Nucleus accumbens (tissue), 56 donors: ENCODE data around the gene UBE2E1.

Source experiments
- DNase-seq, 56 donors: peaks; one replicate each; lab custom pipeline; 2025; lab: John Stamatoyannopoulos, UW

UBE2E1 gene

DNA sequence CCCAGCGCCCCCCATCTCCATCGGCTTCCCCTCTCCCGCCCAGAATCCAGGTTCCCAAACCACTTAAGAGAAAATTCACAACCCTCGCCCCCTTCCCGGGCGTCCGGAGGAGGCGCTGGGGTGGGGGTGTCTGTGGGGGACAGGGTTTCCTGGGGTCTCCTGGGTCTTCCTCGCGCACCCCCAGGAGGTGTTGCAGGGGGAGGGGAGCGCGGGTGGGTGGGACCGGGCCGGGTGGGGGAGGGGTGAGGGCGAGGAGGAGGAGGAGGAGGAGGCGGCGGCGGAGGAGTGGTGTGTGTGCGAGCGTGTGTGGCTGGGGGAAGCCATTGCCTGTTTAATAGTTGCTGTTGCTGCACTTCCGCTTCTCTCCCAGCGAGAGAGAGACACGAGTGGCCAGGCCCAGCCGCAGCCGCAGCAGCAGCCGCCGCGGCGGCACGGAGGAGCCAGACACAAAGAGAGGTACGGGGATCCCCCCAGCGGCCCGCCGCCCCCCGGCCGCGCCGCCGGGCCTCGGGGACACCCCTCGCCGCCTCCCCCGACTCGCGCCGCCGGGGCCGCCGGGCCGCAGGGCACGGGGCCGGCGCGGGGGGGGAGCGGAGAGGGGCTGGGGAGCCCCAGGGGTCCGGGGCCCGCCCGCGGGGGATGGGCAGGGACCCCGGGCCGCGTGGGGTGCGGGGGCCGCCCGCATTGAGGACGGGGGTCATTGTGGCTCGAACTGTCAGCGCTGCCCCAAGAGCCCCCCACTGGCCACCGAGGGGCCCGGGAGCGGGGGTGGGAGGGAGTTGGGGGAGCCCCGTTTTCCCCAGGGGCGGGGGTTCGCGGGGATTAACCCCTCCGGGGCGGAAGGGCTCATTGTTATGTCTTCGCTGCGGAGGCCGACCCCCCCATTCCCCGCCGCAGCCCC lies at the start of gene UBE2E1:
UBE2E1 (plus strand) TSS at position 323 of the 901 bp plus-strand sequence. CDS start 1,315 bp downstream, outside the sequence.
- peak in 52 of 56 donors; percentile 7 to 77 (median 52) for DNase-seq

DNA sequence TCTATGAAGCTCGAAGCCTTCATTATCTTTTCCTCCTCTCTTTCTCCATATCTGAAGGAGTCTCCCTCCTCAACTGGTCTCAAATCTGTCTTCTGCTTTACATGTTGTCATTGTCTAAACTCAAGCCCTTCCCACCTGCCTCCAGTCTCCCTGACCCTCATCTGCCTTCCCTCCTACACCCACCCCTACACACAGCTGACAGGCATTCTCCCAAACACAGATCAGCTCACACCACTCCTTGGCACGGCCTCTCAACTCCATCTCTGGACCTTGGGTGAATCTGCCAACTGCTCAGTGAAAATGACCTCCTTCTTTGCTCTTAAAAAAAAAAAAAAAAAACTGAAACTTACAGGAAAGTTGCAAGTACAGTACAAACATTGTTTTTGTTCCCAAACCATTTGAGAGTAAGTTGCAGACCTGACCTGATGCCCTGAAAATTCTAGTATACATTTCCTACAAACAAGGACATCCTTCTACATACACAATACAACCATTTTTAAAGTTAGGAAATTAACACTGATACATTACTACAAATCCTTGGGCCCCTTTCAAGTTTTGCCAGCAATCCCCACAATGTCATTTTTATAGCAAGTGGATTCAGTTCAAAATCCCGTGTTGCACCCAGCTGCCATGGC lies 49.4 kb upstream of the UBE2E1 start:
- DNase-seq: no peak

GRCh38 chr3:23758253-23758838 lies 47.4 kb upstream of the UBE2E1 start:
- no peak for DNase-seq

- DNase-seq: no peak
Measured at GRCh38 chr3:23760325-23760724, 45.4 kb upstream of the UBE2E1 start.

GRCh38 chr3:23760871-23761373 lies 44.8 kb upstream of the UBE2E1 start:
- DNase-seq: no peak

DNA sequence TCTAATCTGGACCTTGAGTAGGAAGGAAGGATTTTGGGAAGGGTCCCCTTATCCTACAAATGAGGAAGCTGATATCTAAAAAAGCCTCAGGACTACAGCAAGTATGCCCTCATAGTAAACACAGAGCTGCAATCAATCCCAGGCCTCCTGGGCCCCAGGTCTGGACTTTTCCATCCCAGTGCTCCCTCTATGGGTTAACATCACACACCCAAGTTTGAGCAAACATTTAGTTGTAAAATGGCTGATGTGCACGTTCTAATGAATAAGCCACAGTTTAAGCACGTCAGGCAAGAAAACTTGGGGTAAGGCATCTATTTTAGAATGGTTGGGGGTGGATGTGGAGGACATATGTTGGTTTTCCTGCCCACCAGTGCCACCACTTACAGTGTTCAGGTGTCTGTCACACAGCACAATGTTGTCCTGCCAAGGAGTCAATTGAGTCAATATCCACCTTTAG lies 44.3 kb upstream of the UBE2E1 start:
- DNase-seq: no peak

GRCh38 chr3:23762214-23762613 lies 43.5 kb upstream of the UBE2E1 start:
- no peak for DNase-seq

DNA sequence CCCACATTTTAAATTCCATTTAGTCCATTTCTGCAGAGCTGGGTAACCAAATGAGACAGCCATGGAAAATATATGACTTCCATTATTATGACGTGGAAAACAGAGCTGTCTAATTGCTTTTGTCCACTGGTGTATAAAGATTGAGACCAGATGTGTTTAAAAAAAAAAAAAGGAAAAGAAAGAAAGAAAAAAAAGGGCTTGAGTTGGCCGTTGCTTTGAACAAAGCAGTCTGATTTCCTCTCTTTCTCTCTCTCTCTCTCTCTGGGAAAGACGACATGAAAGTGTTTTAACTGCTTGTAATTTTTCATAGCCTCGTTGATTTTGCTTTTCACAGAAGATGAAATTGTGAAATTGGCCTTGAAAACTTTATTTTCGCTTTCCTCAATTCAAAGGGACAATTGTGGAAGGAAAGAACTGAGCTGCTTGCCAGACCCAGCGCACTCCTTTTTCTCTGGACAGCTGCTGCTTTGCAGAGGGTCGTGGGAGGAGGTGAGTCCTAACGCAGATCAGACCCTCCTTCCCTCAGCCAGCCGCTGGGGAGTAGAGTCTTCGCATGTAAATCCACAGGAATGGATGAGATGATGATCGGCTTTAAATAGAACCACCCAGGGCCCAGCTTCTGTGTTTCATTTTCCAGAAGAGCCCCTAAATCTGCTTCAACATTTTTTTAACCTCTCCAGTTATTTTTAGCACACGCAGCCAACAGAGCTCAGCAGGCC lies 42.8 kb upstream of the UBE2E1 start:
- DNase-seq: peak in 3 of 56 donors; percentile 1 to 6 (median 2)

GRCh38 chr3:23764407-23764806 lies 41.3 kb upstream of the UBE2E1 start:
- DNase-seq: no peak

DNA sequence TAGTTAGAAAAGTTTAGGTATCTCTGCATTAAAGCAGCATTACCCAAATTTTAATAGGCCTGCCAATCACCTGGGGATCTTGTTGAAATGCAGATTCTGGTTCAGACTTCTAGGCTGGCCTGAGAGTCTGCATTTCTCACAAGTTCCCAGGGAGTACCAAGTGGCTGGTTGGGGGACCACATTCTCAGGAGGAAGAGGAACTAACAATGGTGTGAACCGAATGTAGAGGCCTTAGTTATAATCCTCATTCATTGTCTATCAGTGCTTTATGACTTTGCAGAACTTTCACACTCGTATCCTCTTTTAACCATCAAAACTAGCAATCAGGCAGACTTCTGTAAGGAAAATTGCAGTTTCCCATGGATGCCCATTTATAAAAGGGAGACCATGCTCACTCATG lies 38.2 kb upstream of the UBE2E1 start:
- no peak for DNase-seq

DNA sequence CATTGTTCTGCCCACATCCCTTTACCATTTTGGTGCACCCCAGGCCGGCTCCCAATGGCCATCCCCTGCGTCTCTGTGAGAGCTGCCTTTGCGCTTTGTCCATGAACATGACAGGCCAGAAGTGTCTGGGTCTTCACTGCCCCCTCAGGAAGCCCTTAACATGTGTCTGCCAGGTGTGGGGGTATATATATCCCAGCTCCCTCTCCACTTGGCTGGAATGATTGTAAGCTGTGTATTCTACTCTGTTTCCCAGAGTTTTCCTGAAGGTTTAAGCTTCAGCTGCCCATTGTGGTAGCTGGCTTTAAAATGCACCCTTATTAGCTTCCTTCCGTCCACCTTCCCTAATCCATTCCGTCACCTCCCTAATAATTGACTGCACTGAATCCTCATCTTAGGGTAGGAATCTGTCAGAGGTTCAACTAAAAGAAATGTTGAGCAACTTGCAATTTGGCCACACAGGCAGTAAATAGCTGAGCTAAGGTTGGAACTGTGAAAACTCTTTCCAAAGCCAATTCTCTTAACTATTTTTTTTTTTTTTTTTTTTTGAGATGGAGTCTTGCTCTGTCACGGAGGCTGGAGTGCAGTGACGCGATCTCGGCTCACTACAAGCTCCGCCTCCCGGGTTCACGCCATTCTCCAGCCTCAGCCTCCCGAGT lies 30.4 kb upstream of the UBE2E1 start:
- DNase-seq: no peak

DNA sequence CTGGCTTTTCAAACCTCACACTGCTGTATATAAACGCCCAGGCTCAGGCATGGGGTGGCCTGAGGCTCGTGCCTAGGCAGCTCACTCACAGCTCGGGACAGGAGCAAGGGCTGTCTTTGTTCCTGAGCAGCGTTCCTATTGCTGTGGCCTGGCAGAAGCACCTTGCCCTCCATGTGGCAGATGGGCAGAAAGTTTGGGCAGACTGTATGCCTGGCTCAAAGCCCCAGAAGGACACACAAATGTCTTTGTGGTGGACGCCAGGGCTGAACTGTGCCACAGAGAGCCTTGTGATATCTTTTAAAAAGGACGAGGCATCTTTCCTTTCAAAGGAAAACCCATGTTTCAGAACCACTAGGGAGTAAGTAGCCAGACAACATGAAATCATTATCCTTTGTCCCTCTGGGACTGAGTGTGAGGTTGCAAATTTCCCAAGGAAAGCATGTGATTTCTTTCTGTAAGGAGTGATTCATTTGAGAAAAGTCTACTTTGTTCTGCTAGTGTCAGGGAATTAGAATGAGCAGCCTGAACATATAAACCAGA lies 29.3 kb upstream of the UBE2E1 start:
- DNase-seq: peak in 38 of 56 donors; percentile 1 to 49 (median 18)

- DNase-seq: no peak
Measured at GRCh38 chr3:23778446-23778845, 27.3 kb upstream of the UBE2E1 start.

DNA sequence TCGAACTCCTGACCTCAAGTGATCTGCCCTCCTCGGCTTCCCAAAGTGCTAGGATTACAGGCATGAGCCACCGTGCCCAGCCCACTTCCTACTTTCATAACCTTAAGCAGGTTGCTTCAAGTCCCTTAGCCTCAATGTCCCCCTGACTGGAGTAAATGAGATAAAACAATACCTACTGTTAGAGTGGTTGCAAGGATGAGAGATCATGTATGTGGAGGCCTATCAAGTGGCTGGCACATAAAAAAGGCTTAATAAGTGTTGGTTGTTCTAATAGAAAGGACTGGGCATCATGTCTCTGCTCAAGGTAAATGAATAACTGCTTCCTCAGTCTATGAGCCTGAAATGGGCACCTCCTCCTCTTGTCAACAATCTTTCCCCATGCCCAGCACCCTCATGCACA lies 25.9 kb upstream of the UBE2E1 start:
- DNase-seq: no peak

- DNase-seq: no peak
Measured at GRCh38 chr3:23781051-23781450, 24.7 kb upstream of the UBE2E1 start.

GRCh38 chr3:23781871-23782270 lies 23.9 kb upstream of the UBE2E1 start:
- DNase-seq: no peak

- DNase-seq: no peak
Measured at GRCh38 chr3:23785097-23785645, 20.6 kb upstream of the UBE2E1 start.

GRCh38 chr3:23785882-23786281 lies 19.9 kb upstream of the UBE2E1 start:
- no peak for DNase-seq

DNA sequence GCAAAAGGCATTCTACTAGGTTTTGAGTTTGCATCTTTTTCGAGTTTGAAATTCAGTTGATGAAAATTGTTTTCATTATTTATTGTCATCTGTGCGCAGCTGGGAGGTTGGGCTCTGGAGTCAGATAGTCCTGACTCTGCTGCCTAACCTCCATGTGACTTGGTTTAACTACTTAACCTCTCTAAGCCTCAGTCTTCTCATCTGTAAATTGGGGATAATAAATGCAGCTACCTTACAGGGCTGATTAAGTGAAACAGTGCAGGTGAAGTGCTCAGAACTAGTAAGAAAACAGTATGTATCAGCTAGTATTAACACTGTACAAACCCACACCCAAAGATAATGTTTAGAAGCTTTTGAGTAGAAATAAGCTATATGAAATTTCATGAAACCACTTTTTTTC lies 14.1 kb upstream of the UBE2E1 start:
- DNase-seq: no peak
